Measurements from ENCODE around the gene SERAC1.

DNA sequence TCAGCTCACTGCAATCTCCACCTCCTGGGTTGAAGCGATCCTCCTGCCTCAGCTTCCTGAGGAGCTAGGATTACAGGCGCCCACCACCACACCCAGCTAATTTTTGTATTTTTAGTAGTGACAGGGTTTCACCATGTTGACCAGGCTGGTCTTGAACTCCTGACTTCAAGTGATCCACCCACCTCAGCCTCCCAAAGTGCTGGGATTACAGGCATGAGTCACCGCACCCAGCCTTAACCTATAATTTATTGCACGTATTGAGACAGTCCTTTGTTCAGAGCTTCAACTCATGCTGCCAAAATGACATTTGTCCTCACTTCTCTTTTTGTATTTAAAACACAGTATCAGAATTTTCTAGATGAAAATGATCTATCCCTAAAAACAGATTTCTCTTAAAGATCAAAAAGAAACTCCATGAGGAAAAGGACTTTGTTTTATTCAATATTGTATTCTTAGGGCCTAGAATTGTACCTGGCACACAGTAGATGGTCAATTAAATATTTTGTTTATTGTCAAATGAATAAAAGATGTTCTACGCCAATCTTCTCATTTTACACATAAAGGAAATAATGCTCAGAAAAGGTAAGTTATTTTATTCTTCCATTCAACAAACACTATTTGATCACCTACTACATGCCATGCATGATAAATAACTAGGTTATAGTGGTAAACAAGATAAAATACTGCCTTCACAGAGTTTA, 10.8 kb downstream of the SERAC1 start:
- TF ChIP-seq, protein P1, sequence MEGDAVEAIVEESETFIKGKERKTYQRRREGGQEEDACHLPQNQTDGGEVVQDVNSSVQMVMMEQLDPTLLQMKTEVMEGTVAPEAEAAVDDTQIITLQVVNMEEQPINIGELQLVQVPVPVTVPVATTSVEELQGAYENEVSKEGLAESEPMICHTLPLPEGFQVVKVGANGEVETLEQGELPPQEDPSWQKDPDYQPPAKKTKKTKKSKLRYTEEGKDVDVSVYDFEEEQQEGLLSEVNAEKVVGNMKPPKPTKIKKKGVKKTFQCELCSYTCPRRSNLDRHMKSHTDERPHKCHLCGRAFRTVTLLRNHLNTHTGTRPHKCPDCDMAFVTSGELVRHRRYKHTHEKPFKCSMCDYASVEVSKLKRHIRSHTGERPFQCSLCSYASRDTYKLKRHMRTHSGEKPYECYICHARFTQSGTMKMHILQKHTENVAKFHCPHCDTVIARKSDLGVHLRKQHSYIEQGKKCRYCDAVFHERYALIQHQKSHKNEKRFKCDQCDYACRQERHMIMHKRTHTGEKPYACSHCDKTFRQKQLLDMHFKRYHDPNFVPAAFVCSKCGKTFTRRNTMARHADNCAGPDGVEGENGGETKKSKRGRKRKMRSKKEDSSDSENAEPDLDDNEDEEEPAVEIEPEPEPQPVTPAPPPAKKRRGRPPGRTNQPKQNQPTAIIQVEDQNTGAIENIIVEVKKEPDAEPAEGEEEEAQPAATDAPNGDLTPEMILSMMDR (IDR thresholded peaks at IDR 0.05): no peak
- no peak for TF ChIP-seq POLR2A (IDR thresholded peaks at IDR 0.05)
- no peak for TF ChIP-seq EP300 (IDR thresholded peaks at IDR 0.05)
- no peak for TF ChIP-seq POLR2AphosphoS5 (IDR thresholded peaks at IDR 0.05)

Measured in gastroesophageal sphincter (tissue), 3 donors.